IMR-90 (cell line): ENCODE data around the gene SLC1A1. TPM values are rescaled to one million over a fixed set of nuclear protein-coding genes. Genes with fewer than 3 reads are reported as not detected.

ENCODE experiments used
- ATAC-seq: fragments of 200-7000 bp; cut with Tn5 transposase; 2 replicates; pipeline ENCODE4 v1.9.1; 2020; ENCODE audit warnings: low read depth, mild to moderate bottlenecking, moderate library complexity
- BruUV-seq: library from RNA; stranded (reverse); fragments of 400-500 nt; replicated peaks from 2 replicates; lab custom pipeline; 2021; lab: Mats Ljungman, UMichigan
- CTCF ChIA-PET: fragments of 300-600 bp; formaldehyde crosslinking; extraction: SDS; loops from one replicate; lab custom pipeline; 2021; ENCODE audit warnings: antibody characterized with exemption; lab: Yijun Ruan, JAX
- POLR2A ChIA-PET: fragments of 300-600 bp; sonication (Branson Sonifier 250); formaldehyde crosslinking; loops from one replicate; lab custom pipeline; 2022; ENCODE audit warnings: antibody characterized with exemption; ENCODE audit not compliant: unreplicated experiment; lab: Charles Lee
- DNase-seq: peaks from one replicate; pipeline ENCODE4 v3.0.0; 2013
- H2AFZ ChIP-seq: replicated peaks from 2 replicates; pipeline ENCODE3; 2013; ENCODE audit warnings: low read length, mild to moderate bottlenecking; ENCODE audit not compliant: poor library complexity
- H2AK5ac ChIP-seq: 2 replicates; pipeline ENCODE4 v1.6.1; 2013; ENCODE audit warnings: low read depth, low read length, inconsistent platforms
- H2AK9ac ChIP-seq: replicated peaks from 2 replicates; pipeline ENCODE3; 2013; ENCODE audit warnings: mild to moderate bottlenecking, low read depth, low read length, moderate library complexity; ENCODE audit not compliant: poor library complexity
- H2BK120ac ChIP-seq: 2 replicates; pipeline ENCODE4 v1.6.1; 2013; ENCODE audit warnings: low read depth, low read length, inconsistent platforms
- H2BK15ac ChIP-seq: 3 replicates; pipeline ENCODE4 v1.6.1; 2013; ENCODE audit warnings: low read depth, low read length, inconsistent platforms
- H2BK20ac ChIP-seq: 2 replicates; pipeline ENCODE4 v1.6.1; 2013; ENCODE audit warnings: low read depth, mild to moderate bottlenecking, inconsistent platforms, low read length, moderate library complexity
- H2BK5ac ChIP-seq: 2 replicates; pipeline ENCODE4 v1.6.1; 2013; ENCODE audit warnings: mild to moderate bottlenecking, low read depth, low read length, inconsistent platforms; ENCODE audit not compliant: poor library complexity, severe bottlenecking
- H3K14ac ChIP-seq: replicated peaks from 2 replicates; pipeline ENCODE4 v1.6.1; 2013; ENCODE audit warnings: low read depth, low read length, inconsistent platforms
- H3K18ac ChIP-seq: 2 replicates; pipeline ENCODE4 v1.6.1; 2013; ENCODE audit warnings: low read depth, low read length, control low read depth
- H3K23ac ChIP-seq: 2 replicates; pipeline ENCODE4 v1.6.1; 2013; ENCODE audit warnings: low read depth, low read length, inconsistent platforms
- H3K27ac ChIP-seq: 2 replicates; pipeline ENCODE4 v1.5.1; 2013; ENCODE audit warnings: mild to moderate bottlenecking, control low read depth, low read length; ENCODE audit not compliant: insufficient read depth
- H3K27me3 ChIP-seq: 2 replicates; pipeline ENCODE4 v1.6.1; 2013; ENCODE audit warnings: low read length; ENCODE audit not compliant: control insufficient read depth, insufficient read depth
- H3K36me3 ChIP-seq: 2 replicates; pipeline ENCODE4 v1.6.1; 2013; ENCODE audit warnings: low read length, mixed read lengths; ENCODE audit not compliant: control insufficient read depth, insufficient read depth
- H3K4ac ChIP-seq: 2 replicates; pipeline ENCODE4 v1.6.1; 2013; ENCODE audit warnings: low read depth, low read length, inconsistent platforms
- H3K4me1 ChIP-seq: 2 replicates; pipeline ENCODE4 v1.6.1; 2013; ENCODE audit warnings: low read length, mixed read lengths; ENCODE audit not compliant: control insufficient read depth, insufficient read depth
- H3K4me2 ChIP-seq: 2 replicates; pipeline ENCODE4 v1.6.1; 2013; ENCODE audit warnings: low read depth, mild to moderate bottlenecking, control low read depth, low read length, moderate library complexity
- H3K4me3 ChIP-seq: 2 replicates; pipeline ENCODE4 v1.5.1; 2013; ENCODE audit warnings: low read depth, mild to moderate bottlenecking, control low read depth, low read length, moderate library complexity; ENCODE audit not compliant: insufficient read depth
- H3K56ac ChIP-seq: 2 replicates; pipeline ENCODE4 v1.6.1; 2013; ENCODE audit warnings: low read length, inconsistent platforms; ENCODE audit not compliant: insufficient read depth; ENCODE audit errors: extremely low read depth
- H3K79me1 ChIP-seq, 2 experiments: 2 replicates each; pipeline ENCODE4 v1.6.1; 2013; ENCODE audit warnings: low read length in 2 of 2, inconsistent platforms in 1 of 2, low read depth in 1 of 2
- H3K9ac ChIP-seq: 2 replicates; pipeline ENCODE4 v1.6.1; 2013; ENCODE audit warnings: low read depth, low read length, control low read depth
- H3K9me1 ChIP-seq: 2 replicates; pipeline ENCODE4 v1.6.1; 2013; ENCODE audit warnings: low read length, inconsistent platforms; ENCODE audit not compliant: insufficient read depth
- H3K9me3 ChIP-seq: 2 replicates; pipeline ENCODE4 v1.6.1; 2013; ENCODE audit warnings: low read length; ENCODE audit not compliant: control insufficient read depth, insufficient read depth
- H4K20me1 ChIP-seq: 2 replicates; pipeline ENCODE4 v1.6.1; 2013; ENCODE audit warnings: low read length, inconsistent platforms; ENCODE audit not compliant: insufficient read depth
- H4K5ac ChIP-seq: 2 replicates; pipeline ENCODE4 v1.6.1; 2013; ENCODE audit warnings: mild to moderate bottlenecking, low read depth, low read length, control low read depth
- H4K8ac ChIP-seq, 2 experiments: 2 replicates each; pipeline ENCODE4 v1.6.1; 2013; ENCODE audit warnings: low read depth in 2 of 2, low read length in 2 of 2, control low read depth in 1 of 2, inconsistent platforms in 1 of 2
- H4K91ac ChIP-seq: 2 replicates; pipeline ENCODE4 v1.6.1; 2013; ENCODE audit warnings: low read depth, low read length, inconsistent platforms; ENCODE audit not compliant: insufficient read depth
- BHLHE40 ChIP-seq: fragments of 150-350 bp; IDR thresholded peaks from 2 replicates; pipeline ENCODE4 v1.6.1; 2016; ENCODE audit warnings: mild to moderate bottlenecking, low read depth, low read length
- CEBPB ChIP-seq: IDR thresholded peaks from 2 replicates; pipeline ENCODE4 v1.6.1; 2012; ENCODE audit warnings: low read depth, low read length, improper control_type of control experiment
- CHD1 ChIP-seq: IDR thresholded peaks from 2 replicates; pipeline ENCODE4 v1.6.1; 2012; ENCODE audit warnings: low read depth, low read length, improper control_type of control experiment
- MAFK ChIP-seq: IDR thresholded peaks from 2 replicates; pipeline ENCODE4 v1.6.1; 2012; ENCODE audit warnings: low read depth, low read length, improper control_type of control experiment
- MAZ ChIP-seq: IDR thresholded peaks from 2 replicates; pipeline ENCODE4 v1.6.1; 2012; ENCODE audit warnings: low read depth, mild to moderate bottlenecking, low read length, improper control_type of control experiment, moderate library complexity, borderline replicate concordance
- NFE2L2 ChIP-seq: fragments of 150-350 bp; IDR thresholded peaks from 2 replicates; pipeline ENCODE4 v1.6.1; 2016; ENCODE audit warnings: low read depth, mild to moderate bottlenecking, low read length
- POLR2A ChIP-seq: IDR thresholded peaks from 2 replicates; pipeline ENCODE4 v1.6.1; 2012; ENCODE audit warnings: mild to moderate bottlenecking, low read depth, low read length
- RAD21 ChIP-seq: IDR thresholded peaks from 2 replicates; pipeline ENCODE4 v1.6.1; 2012; ENCODE audit warnings: low read length, improper control_type of control experiment
- RCOR1 ChIP-seq: IDR thresholded peaks from 2 replicates; pipeline ENCODE4 v1.6.1; 2012; ENCODE audit warnings: mild to moderate bottlenecking, low read length, improper control_type of control experiment; ENCODE audit not compliant: insufficient replicate concordance
- RFX5 ChIP-seq: IDR thresholded peaks from 2 replicates; pipeline ENCODE4 v1.8.0; 2012; ENCODE audit warnings: low read depth, mild to moderate bottlenecking, low read length, moderate library complexity
- WGBS, 2 experiments: methylation state at CpG; one replicate each; pipeline versions ENCODE4 v1.1.5 to v1.1.7; 2013; ENCODE audit warnings: missing lambda C conversion rate in 2 of 2; ENCODE audit not compliant: insufficient read length in 1 of 2; ENCODE audit errors: extremely low coverage in 2 of 2; 5-methylcytosine and 5-hydroxymethylcytosine counted together
- dilution Hi-C: fragments of 300-500 bp; cut with HindIII; formaldehyde crosslinking; loops from one replicate; pipeline ENCODE4 v1.14.3; 2018; ENCODE audit warnings: low sequenced_read_pairs; ENCODE audit not compliant: unreplicated experiment
- in situ Hi-C: fragments of 300-500 bp; cut with MboI; formaldehyde crosslinking; loops from 3 replicates; pipeline ENCODE4 v1.14.3; 2019; ENCODE audit warnings: low sequenced_read_pairs, inconsistent platforms, mixed read lengths
- intact Hi-C: fragments of 100-400 bp; cut with micrococcal nuclease; formaldehyde crosslinking; loops from 2 replicates; pipeline ENCODE4 v1.10.0; 2022
- polyA plus RNA-seq, 3 experiments: library from polyadenylated mRNA; depleted of rRNA; stranded (reverse); fragments of >200 nt; gene quantifications; 2 replicates each; pipeline ENCODE4 v1.2.3, GENCODE V29; 2012; ENCODE audit warnings: low replicate concordance in 1 of 3
- total RNA-seq: library from RNA; depleted of rRNA; stranded (reverse); fragments of >200 nt; gene quantifications from 2 replicates; pipeline ENCODE4 v1.2.3, GENCODE V29; 2012
- TF ChIP-seq, protein P1 (sequence below): fragments of 150-350 bp; IDR thresholded peaks from 2 replicates; pipeline ENCODE4 v1.6.1; 2016; ENCODE audit warnings: low read depth, mild to moderate bottlenecking, low read length, moderate library complexity, borderline replicate concordance

The SLC1A1 gene
- total and polyA plus RNA-seq, 2 of the 4 experiments (the other 2 are of a cell fraction), result 2.2 to 4.1 TPM

- CTCF ChIA-PET, result no interaction called here
- TF ChIP-seq NFE2L2 (no peak), CEBPB (no peak), MAFK (no peak), RCOR1 (no peak), POLR2A (no peak), MAZ (no peak), CHD1 (no peak), RFX5 (no peak), BHLHE40 (no peak), RAD21 (no peak)
- TF ChIP-seq, protein P1, sequence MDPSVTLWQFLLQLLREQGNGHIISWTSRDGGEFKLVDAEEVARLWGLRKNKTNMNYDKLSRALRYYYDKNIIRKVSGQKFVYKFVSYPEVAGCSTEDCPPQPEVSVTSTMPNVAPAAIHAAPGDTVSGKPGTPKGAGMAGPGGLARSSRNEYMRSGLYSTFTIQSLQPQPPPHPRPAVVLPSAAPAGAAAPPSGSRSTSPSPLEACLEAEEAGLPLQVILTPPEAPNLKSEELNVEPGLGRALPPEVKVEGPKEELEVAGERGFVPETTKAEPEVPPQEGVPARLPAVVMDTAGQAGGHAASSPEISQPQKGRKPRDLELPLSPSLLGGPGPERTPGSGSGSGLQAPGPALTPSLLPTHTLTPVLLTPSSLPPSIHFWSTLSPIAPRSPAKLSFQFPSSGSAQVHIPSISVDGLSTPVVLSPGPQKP, result no peak
- H2AK5ac ChIP-seq, result no peak overlapping the region
- ATAC-seq (no peak), DNase-seq (no peak)
- intact Hi-C loops (no loop called here), in situ Hi-C loops (no loop called here), dilution Hi-C loops (no loop called here)
- no peak overlapping the region for H2BK15ac ChIP-seq
- no peak overlapping the region for H4K5ac ChIP-seq
- H3K9me1 ChIP-seq, result no peaks in the 10 kb centered on the region
- no peak overlapping the region for H3K4me2 ChIP-seq
- no peak overlapping the region for H4K8ac ChIP-seq
- H2BK120ac ChIP-seq, result no peak overlapping the region
- no peaks in the 10 kb centered on the region for H3K9me3 ChIP-seq
- H2AFZ ChIP-seq, result no peak overlapping the region
- H2BK5ac ChIP-seq, result no peak overlapping the region
- H3K79me1 ChIP-seq, result no peaks in the 10 kb centered on the region
- BruUV-seq, result no TSS peak
- H3K23ac ChIP-seq, result no peak overlapping the region
- POLR2A ChIA-PET, result no interaction called here
- no peak overlapping the region for H3K56ac ChIP-seq
- no peaks in the 10 kb centered on the region for H3K36me3 ChIP-seq
- no peak overlapping the region for H3K18ac ChIP-seq
- peaks cover 2% of the 10 kb centered on the region for H3K4me1 ChIP-seq
- no peak overlapping the region for H2BK20ac ChIP-seq
- no peak overlapping the region for H3K4ac ChIP-seq
- no peak overlapping the region for H3K14ac ChIP-seq
- H3K4me3 ChIP-seq, result no peak overlapping the region
- WGBS, 2 experiments, result no CpG with 5 or more reads among the region's 5 CpGs
- no peak overlapping the region for H3K27ac ChIP-seq
- H4K20me1 ChIP-seq, result no peaks in the 10 kb centered on the region
- H4K91ac ChIP-seq, result no peak overlapping the region
- H2AK9ac ChIP-seq, result no peak overlapping the region
- no peak overlapping the region for H3K9ac ChIP-seq
- no peaks in the 10 kb centered on the region for H3K27me3 ChIP-seq
These were observed 94.9 kb downstream of the SLC1A1 start for GRCh38 chr9:4585135-4585534.
